Lower leg skin (tissue), 3 donors: Measurements from ENCODE around the gene KDM6A.
"Not testable (repeated sequence)": the region's sequence is repeated elsewhere in the genome, so short reads cannot be mapped to it uniquely, and the experiment has no call there.

Source experiments
- CTCF ChIP-seq, 3 donors: fragments of 450-650 bp; IDR thresholded peaks; one replicate each; pipeline ENCODE4 v1.5.1; 2016; ENCODE audit warnings: antibody characterized with exemption in 3 of 3, mild to moderate bottlenecking in 3 of 3, moderate library complexity in 2 of 3
- POLR2A ChIP-seq, 2 donors: fragments of 450-650 bp; IDR thresholded peaks; one replicate each; pipeline ENCODE4 v1.6.1; 2016 to 2017; ENCODE audit warnings: antibody characterized with exemption in 2 of 2, mild to moderate bottlenecking in 1 of 2, moderate library complexity in 1 of 2

- TF ChIP-seq CTCF, POLR2A (IDR thresholded peaks at IDR 0.05): not testable (repeated sequence)
Measured at GRCh38 chrX:44890687-44891086, 17.7 kb downstream of the KDM6A start.
